GM06990 (cell line): ENCODE data around the gene ASPM.

Experiments used
- DNase-seq: peaks from one replicate; pipeline ENCODE4 v3.0.0-alpha.2; 2011; ENCODE audit not compliant: insufficient read length; ENCODE audit errors: extremely low read depth
- H3K27me3 ChIP-seq: replicated peaks from 2 replicates; pipeline ENCODE4 v1.6.0; 2011; ENCODE audit warnings: low read length; ENCODE audit not compliant: control insufficient read depth, insufficient read depth
- H3K36me3 ChIP-seq: 2 replicates; pipeline ENCODE4 v1.5.1; 2011; ENCODE audit warnings: low read length; ENCODE audit not compliant: control insufficient read depth, insufficient read depth
- H3K4me3 ChIP-seq: replicated peaks from 2 replicates; pipeline ENCODE4 v1.5.1; 2011; ENCODE audit warnings: low read depth, mild to moderate bottlenecking, control low read depth, low read length
- TF ChIP-seq, protein P1 (sequence below): IDR thresholded peaks from 2 replicates; pipeline ENCODE4 v1.5.1; 2011; ENCODE audit warnings: low read length, control low read depth, mild to moderate bottlenecking, inconsistent platforms; ENCODE audit not compliant: insufficient read depth, poor library complexity, severe bottlenecking

The ASPM gene

DNA sequence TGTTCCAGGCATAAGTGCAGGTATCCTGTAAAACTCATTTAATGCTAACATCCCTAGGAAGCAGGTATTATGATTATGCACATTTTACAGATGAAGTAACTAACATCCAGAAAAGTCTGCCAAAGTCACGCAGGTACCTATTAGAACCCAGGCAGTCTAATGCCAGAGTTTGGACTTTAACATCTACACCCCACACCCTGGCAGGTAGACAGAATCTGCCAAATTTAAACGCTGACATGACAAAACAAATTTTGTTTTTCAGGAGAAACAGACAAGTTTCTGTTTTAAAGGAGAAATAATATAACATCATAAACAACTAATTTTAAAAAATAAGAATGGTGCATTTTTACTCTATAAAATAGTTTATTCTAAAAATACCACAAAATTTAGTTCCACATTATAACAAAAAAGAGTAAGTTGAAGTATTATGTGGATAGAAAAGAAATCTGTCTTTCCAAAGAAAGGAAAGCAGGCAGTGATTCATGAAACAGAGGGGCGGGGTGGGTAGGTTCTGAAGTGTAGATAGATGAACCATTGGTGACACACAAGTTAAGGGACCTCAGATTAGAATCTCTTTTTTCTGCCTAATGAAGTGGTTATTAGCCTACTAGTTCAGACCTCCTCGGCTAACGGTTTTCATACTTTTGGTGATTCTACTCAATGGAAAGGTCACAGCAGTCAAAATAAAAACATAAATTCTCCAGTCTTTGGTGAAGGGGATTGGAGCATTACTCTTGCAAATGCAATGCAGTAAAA is 1.7 kb downstream of the ASPM start:
- Histone ChIP-seq H3K27me3 (no peaks in the 10 kb centered on the region), H3K4me3 (peak overlapping the region; percentile 85), H3K36me3 (no peaks in the 10 kb centered on the region)
- TF ChIP-seq, protein P1, sequence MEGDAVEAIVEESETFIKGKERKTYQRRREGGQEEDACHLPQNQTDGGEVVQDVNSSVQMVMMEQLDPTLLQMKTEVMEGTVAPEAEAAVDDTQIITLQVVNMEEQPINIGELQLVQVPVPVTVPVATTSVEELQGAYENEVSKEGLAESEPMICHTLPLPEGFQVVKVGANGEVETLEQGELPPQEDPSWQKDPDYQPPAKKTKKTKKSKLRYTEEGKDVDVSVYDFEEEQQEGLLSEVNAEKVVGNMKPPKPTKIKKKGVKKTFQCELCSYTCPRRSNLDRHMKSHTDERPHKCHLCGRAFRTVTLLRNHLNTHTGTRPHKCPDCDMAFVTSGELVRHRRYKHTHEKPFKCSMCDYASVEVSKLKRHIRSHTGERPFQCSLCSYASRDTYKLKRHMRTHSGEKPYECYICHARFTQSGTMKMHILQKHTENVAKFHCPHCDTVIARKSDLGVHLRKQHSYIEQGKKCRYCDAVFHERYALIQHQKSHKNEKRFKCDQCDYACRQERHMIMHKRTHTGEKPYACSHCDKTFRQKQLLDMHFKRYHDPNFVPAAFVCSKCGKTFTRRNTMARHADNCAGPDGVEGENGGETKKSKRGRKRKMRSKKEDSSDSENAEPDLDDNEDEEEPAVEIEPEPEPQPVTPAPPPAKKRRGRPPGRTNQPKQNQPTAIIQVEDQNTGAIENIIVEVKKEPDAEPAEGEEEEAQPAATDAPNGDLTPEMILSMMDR = no peak
- DNase-seq = no peak

DNA sequence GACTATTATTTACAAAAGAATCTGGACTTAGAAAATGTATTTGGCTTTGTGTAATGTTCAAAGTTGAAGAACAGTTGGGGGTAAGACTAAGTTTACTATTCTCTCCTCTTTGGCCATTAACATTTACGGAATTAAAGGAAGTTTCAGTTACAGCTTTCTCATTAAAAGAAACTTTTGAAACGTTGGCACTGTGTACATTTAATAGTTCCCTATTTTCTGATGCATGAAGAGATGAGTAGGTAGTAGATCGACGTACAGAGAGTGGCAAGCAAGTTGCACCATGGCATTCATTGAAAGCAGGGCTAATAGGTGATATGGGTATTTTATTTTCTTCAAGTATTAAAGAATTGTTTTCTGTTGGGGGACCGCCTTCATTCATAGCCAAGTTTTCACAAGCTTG is 3.2 kb downstream of the ASPM start:
- no peak for DNase-seq

DNA sequence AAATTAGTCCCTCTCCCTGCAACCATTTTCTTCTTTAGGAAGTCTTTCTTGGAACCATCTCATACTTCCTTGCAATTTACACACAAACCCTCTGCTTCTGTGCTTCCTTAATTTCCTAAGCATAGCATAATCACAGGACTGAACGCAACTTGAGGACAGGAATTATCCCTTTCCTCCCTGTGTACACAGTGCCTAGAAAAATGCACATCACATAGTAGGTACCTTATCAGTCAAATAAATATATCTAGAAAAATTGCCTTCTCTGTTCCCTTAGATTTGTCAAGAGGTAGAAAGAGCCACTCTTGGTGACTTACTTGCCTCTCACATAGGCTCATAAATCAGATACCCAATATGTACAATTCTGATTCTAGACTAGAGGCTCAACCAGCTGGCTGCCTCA is 4.9 kb downstream of the ASPM start:
- H3K4me3 ChIP-seq = no peak overlapping the region
- no peaks in the 10 kb centered on the region for H3K27me3 ChIP-seq
- TF ChIP-seq, protein P1 = no peak
- H3K36me3 ChIP-seq = peaks cover 2% of the 10 kb centered on the region; the same call in 1 of the 2 replicates
- no peak for DNase-seq

More for the DNA sequence above, 3.2 kb downstream of the ASPM start:
- peaks cover under 1% of the 10 kb centered on the region; the same call in 1 of the 2 replicates for H3K36me3 ChIP-seq
- TF ChIP-seq, protein P1 = no peak
- no peaks in the 10 kb centered on the region for H3K27me3 ChIP-seq
- H3K4me3 ChIP-seq = no peak overlapping the region

DNA sequence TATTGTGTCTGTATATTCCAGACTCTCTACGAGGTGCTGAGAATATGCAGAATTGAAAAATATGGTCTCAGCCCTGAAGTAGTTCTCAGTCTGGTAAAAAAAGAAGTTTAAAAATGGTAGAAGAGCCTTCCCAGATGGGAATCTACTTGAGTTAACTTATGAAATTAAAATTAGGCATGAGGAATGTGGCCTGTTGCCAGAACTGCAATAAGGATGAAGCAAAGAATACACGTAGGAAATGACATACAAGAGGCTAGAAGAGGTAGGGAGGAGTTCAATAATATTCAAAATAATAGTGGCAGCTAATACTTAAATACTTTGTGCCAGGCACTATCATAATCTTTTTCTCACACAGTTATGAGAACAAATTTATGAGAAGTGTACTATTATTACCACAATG is 6.3 kb downstream of the ASPM start:
- Histone ChIP-seq H3K36me3 (peaks cover 2% of the 10 kb centered on the region; the same call in 1 of the 2 replicates), H3K4me3 (no peak overlapping the region), H3K27me3 (no peaks in the 10 kb centered on the region)
- DNase-seq = no peak
- TF ChIP-seq, protein P1 = no peak

DNA sequence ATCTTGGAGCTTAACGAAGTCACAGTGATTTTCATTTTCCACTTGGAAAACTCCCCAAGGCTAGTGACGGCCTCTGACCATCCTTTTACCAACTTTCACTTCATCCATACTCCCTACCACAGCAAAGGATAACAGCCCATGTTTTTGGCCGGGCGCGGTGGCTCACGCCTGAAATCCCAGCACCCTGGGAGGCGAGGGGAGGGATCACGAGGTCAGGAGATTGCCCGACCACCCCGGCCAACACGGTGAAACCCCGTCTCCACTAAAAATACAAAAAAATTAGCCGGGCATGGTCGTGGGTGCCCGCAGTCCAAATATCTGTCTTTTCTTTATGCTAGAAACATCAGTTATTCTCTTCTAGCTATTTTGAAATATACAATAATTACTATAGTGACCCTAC is 7.3 kb downstream of the ASPM start:
- H3K27me3 ChIP-seq = no peaks in the 10 kb centered on the region
- H3K36me3 ChIP-seq = peaks cover 2% of the 10 kb centered on the region; the same call in 1 of the 2 replicates
- no peak for DNase-seq
- TF ChIP-seq, protein P1 = no peak
- H3K4me3 ChIP-seq = no peak overlapping the region

DNA sequence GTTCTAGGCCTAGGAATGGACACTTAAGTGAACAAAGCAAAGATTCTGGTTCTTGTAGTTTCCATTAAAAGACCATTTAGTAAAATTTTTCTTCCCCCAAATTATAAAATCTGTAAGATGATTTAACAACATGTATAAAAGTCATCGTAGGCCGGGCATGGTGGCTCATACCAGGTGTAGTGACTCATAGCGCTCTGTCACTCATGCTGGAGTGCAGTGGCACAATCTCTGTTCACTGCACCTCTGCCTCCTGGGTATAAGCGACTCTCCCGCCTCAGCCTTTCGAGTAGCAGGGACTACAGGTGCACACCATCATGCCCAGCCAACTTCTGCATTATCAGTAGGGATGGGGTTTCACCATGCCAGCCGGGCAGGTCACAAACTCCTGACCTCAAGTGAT is 9.1 kb downstream of the ASPM start:
- DNase-seq = no peak
- H3K27me3 ChIP-seq = no peaks in the 10 kb centered on the region
- no peak overlapping the region for H3K4me3 ChIP-seq
- H3K36me3 ChIP-seq = peaks cover 2% of the 10 kb centered on the region; the same call in 1 of the 2 replicates
- TF ChIP-seq, protein P1 = no peak
